DMS 273 (cell line): ENCODE measurements around the gene MCTP1.

Source experiments
- DNase-seq: peaks from one replicate; lab custom pipeline; 2025; ENCODE audit not compliant: unreplicated experiment; lab: John Stamatoyannopoulos, UW

Gene MCTP1

GRCh38 chr5:94731471-94731870 is 553.4 kb downstream of the MCTP1 start:
- no peak for DNase-seq

- DNase-seq = no peak
Measured at GRCh38 chr5:94725142-94725541, 559.8 kb downstream of the MCTP1 start.

GRCh38 chr5:94715768-94716167 is 569.1 kb downstream of the MCTP1 start:
- peak; percentile 43 for DNase-seq

- DNase-seq = no peak
Measured at GRCh38 chr5:94711785-94712184, 573.1 kb downstream of the MCTP1 start.

GRCh38 chr5:94709277-94709676 is 575.6 kb downstream of the MCTP1 start:
- no peak for DNase-seq

- DNase-seq = peak; percentile 20
Measured at GRCh38 chr5:94707359-94707758, 577.5 kb downstream of the MCTP1 start.

GRCh38 chr5:94705427-94705826 is 579.5 kb downstream of the MCTP1 start:
- peak; percentile 4 for DNase-seq

GRCh38 chr5:94702729-94703128 is 582.2 kb downstream of the MCTP1 start:
- no peak for DNase-seq

GRCh38 chr5:94700592-94700991 is 584.3 kb downstream of the MCTP1 start:
- DNase-seq = no peak

GRCh38 chr5:94699562-94699961 is 585.3 kb downstream of the MCTP1 start:
- no peak for DNase-seq

- no peak for DNase-seq
Measured at GRCh38 chr5:94698197-94698596, 586.7 kb downstream of the MCTP1 start.

GRCh38 chr5:94694671-94695070 is 590.2 kb downstream of the MCTP1 start:
- DNase-seq = no peak

GRCh38 chr5:94693845-94694370 is 591.0 kb downstream of the MCTP1 start:
- DNase-seq = no peak

GRCh38 chr5:94693043-94693822 is 591.7 kb downstream of the MCTP1 start:
- peak; percentile 71 for DNase-seq

GRCh38 chr5:94692581-94692980 is 592.3 kb downstream of the MCTP1 start:
- no peak for DNase-seq

- DNase-seq = peak; percentile 53
Measured at GRCh38 chr5:94691949-94692348, 592.9 kb downstream of the MCTP1 start.

- peak; percentile 59 for DNase-seq
Measured at GRCh38 chr5:94691291-94691690, 593.6 kb downstream of the MCTP1 start.

GRCh38 chr5:94690778-94691177 is 594.1 kb downstream of the MCTP1 start:
- DNase-seq = peak; percentile 93

GRCh38 chr5:94689908-94690307 is 595.0 kb downstream of the MCTP1 start:
- peak; percentile 63 for DNase-seq

GRCh38 chr5:94682814-94683520 is 601.9 kb downstream of the MCTP1 start:
- no peak for DNase-seq

- no peak for DNase-seq
Measured at GRCh38 chr5:94675965-94676618, 608.8 kb downstream of the MCTP1 start.
